ENCODE measurements around the gene TNIK.

DNA sequence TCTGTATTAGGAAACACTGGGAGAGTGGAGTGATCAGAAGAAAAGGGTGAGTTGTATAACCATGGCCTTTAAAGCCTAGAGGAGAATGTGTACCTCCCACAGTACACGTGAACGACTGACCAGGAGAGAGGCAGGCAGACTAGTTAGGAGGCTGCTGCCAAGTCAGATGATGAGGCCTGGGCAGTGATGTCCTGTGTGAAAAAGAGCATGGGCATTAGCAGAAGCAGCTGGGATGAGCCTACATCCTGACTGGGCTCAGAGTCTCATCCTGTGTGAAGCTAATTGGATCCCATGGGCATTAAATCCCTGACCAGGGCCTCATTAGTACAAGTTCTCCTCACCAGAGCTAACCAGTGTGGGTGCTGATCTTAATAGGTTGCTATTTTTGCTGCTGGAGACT, 344.5 kb downstream of the TNIK start:
- TF ChIP-seq CTCF (IDR thresholded peaks at IDR 0.05) (no peak), POLR2AphosphoS5 (IDR thresholded peaks at IDR 0.05) (no peak)

Data from upper lobe of left lung (tissue), 4 donors.